HCT116 (cell line): ENCODE measurements around the gene CSNK1D. TPM values are rescaled to one million over a fixed set of nuclear protein-coding genes. Genes with fewer than 3 reads are reported as not detected.

Experiments used
- ATAC-seq: fragments of 200-7000 bp; cut with Tn5 transposase; 2 replicates; pipeline ENCODE4 v1.9.1; 2020; ENCODE audit warnings: mild to moderate bottlenecking, moderate library complexity
- BruUV-seq: library from RNA; stranded (reverse); fragments of 400-500 nt; replicated peaks from 2 replicates; lab custom pipeline; 2021; lab: Mats Ljungman, UMichigan
- CTCF ChIA-PET: fragments of 300-600 bp; sonication (Branson Sonifier 250); formaldehyde crosslinking; loops from one replicate; lab custom pipeline; 2021; ENCODE audit warnings: antibody characterized with exemption; lab: Charles Lee
- POLR2A ChIA-PET: fragments of 300-600, 350-600 bp; sonication (Branson Sonifier 250); formaldehyde crosslinking; loops from one replicate; lab custom pipeline; 2021; ENCODE audit warnings: antibody characterized with exemption; lab: Charles Lee
- RAD21 ChIA-PET, 2 experiments: fragments of 300-600 bp; sonication (Branson Sonifier 250); formaldehyde crosslinking; loops; one replicate each; lab custom pipeline; 2023; ENCODE audit warnings: low total read pairs in 2 of 2; ENCODE audit not compliant: uncharacterized antibody in 2 of 2, unreplicated experiment in 2 of 2, low non-redundant PET in 1 of 2; lab: Charles Lee
- DNase-seq: peaks from one replicate; pipeline ENCODE4 v3.0.0-alpha.2; 2010; ENCODE audit warnings: low read depth, low spot score
- H2AFZ ChIP-seq: fragments of 200-600 bp; shearing (Covaris generic), sonication (generic); 2 replicates; pipeline ENCODE4 v1.6.1; 2017; ENCODE audit warnings: low read depth, mixed run types, mixed read lengths, antibody characterized with exemption, low read length; ENCODE audit not compliant: poor library complexity, severe bottlenecking
- H3K27ac ChIP-seq: 2 replicates; pipeline ENCODE4 v1.5.1; 2012; ENCODE audit warnings: low read depth, low read length
- H3K27me3 ChIP-seq: fragments of 200-600 bp; sonication (generic); 2 replicates; pipeline ENCODE4 v1.6.1; 2016; ENCODE audit warnings: mixed run types, low read length, mixed read lengths; ENCODE audit not compliant: insufficient read depth
- H3K36me3 ChIP-seq, 2 experiments: fragments of 200-500 bp in 1 of 2; fragments of 200-600 bp in 1 of 2; sonication (Bioruptor generic) in 1 of 2; sonication (generic) in 1 of 2; 2 replicates each; pipeline versions ENCODE4 v1.5.1 to v1.6.1; 2014 to 2016; ENCODE audit warnings: low read length in 2 of 2, inconsistent platforms in 1 of 2, mixed read lengths in 1 of 2, mixed run types in 1 of 2; ENCODE audit not compliant: insufficient read depth in 2 of 2, control insufficient read depth in 1 of 2
- H3K4me1 ChIP-seq, 2 experiments: fragments of 200-600 bp in 1 of 2; sonication (generic) in 1 of 2; 2 replicates each; pipeline versions ENCODE4 v1.5.1 to v1.6.1; 2012 to 2017; ENCODE audit warnings: low read length in 2 of 2, inconsistent platforms in 1 of 2, mild to moderate bottlenecking in 1 of 2, mixed read lengths in 1 of 2, mixed run types in 1 of 2, moderate library complexity in 1 of 2; ENCODE audit not compliant: insufficient read depth in 2 of 2, control insufficient read depth in 1 of 2
- H3K4me2 ChIP-seq: fragments of 200-600 bp; sonication (generic); 2 replicates; pipeline ENCODE4 v1.6.1; 2017; ENCODE audit warnings: mixed run types, low read length, mixed read lengths
- H3K4me3 ChIP-seq, 2 experiments: fragments of 200-600 bp in 1 of 2; sonication (generic) in 1 of 2; replicated peaks in 1 of 2; 2 replicates each; pipeline ENCODE4 v1.5.1; 2011 to 2016; ENCODE audit warnings: low read length in 2 of 2, control low read depth in 1 of 2, low read depth in 1 of 2, mild to moderate bottlenecking in 1 of 2, mixed read lengths in 1 of 2, mixed run types in 1 of 2
- H3K79me2 ChIP-seq: fragments of 200-600 bp; sonication (generic); 2 replicates; pipeline ENCODE4 v1.6.1; 2017; ENCODE audit warnings: mild to moderate bottlenecking, mixed run types, low read length, moderate library complexity, mixed read lengths; ENCODE audit not compliant: insufficient read depth
- H3K9ac ChIP-seq: fragments of 200-600 bp; sonication (generic); 2 replicates; pipeline ENCODE4 v1.6.1; 2016; ENCODE audit warnings: low read length, mixed read lengths
- H3K9me2 ChIP-seq: fragments of 200-600 bp; sonication (generic), shearing (Covaris generic); 2 replicates; pipeline ENCODE4 v1.6.1; 2017; ENCODE audit warnings: mixed run types, mild to moderate bottlenecking, moderate library complexity; ENCODE audit not compliant: insufficient read depth
- H3K9me3 ChIP-seq, 2 experiments: fragments of 200-500 bp in 1 of 2; fragments of 200-600 bp in 1 of 2; sonication (Bioruptor generic) in 1 of 2; sonication (generic) in 1 of 2; 2 replicates each; pipeline ENCODE4 v1.6.1; 2014 to 2017; ENCODE audit warnings: low read length in 2 of 2, mixed read lengths in 2 of 2, inconsistent platforms in 1 of 2, low read depth in 1 of 2, mild to moderate bottlenecking in 1 of 2, mixed run types in 1 of 2, moderate library complexity in 1 of 2; ENCODE audit not compliant: control insufficient read depth in 1 of 2, insufficient read depth in 1 of 2
- H4K20me1 ChIP-seq: fragments of 200-600 bp; sonication (generic), shearing (Covaris generic); 2 replicates; pipeline ENCODE4 v1.6.1; 2017; ENCODE audit warnings: mixed run types, mild to moderate bottlenecking, moderate library complexity; ENCODE audit not compliant: insufficient read depth
- ATF3 ChIP-seq: IDR thresholded peaks from 2 replicates; pipeline ENCODE4 v1.6.1; 2012
- CBX3 ChIP-seq: IDR thresholded peaks from 2 replicates; pipeline ENCODE4 v1.6.1; 2012; ENCODE audit warnings: low read depth
- CEBPB ChIP-seq: IDR thresholded peaks from 2 replicates; pipeline ENCODE4 v1.6.1; 2012; ENCODE audit warnings: low read depth
- EGR1 ChIP-seq: IDR thresholded peaks from 2 replicates; pipeline ENCODE4 v1.6.1; 2012; ENCODE audit warnings: low read depth
- ELF1 ChIP-seq: IDR thresholded peaks from 2 replicates; pipeline ENCODE4 v1.6.1; 2012; ENCODE audit warnings: low read depth, borderline replicate concordance
- EZH2 ChIP-seq: fragments of 200-600 bp; sonication (generic); IDR thresholded peaks from 2 replicates; pipeline ENCODE4 v1.6.1; 2017; ENCODE audit warnings: antibody characterized with exemption, mixed run types
- JUND ChIP-seq: IDR thresholded peaks from 2 replicates; pipeline ENCODE4 v1.6.1; 2012
- RAD21 ChIP-seq: IDR thresholded peaks from 2 replicates; pipeline ENCODE4 v1.6.1; 2012; ENCODE audit warnings: low read depth, mild to moderate bottlenecking
- SP1 ChIP-seq: IDR thresholded peaks from 2 replicates; pipeline ENCODE4 v1.6.1; 2012; ENCODE audit warnings: low read depth
- TCF7L2 ChIP-seq: IDR thresholded peaks from 2 replicates; pipeline ENCODE4 v1.7.0; 2011; ENCODE audit warnings: borderline replicate concordance, inconsistent platforms; ENCODE audit not compliant: insufficient read depth, insufficient read length; ENCODE audit errors: extremely low read depth
- YY1 ChIP-seq: IDR thresholded peaks from 2 replicates; pipeline ENCODE4 v1.6.1; 2011; ENCODE audit warnings: low read length, low read depth, moderate library complexity, mild to moderate bottlenecking; ENCODE audit not compliant: insufficient replicate concordance; ENCODE audit errors: extremely low read depth
- intact Hi-C: fragments of 100-400 bp; cut with micrococcal nuclease; formaldehyde crosslinking; loops from 2 replicates; pipeline ENCODE4 v1.10.0; 2022
- total RNA-seq: library from RNA; stranded (reverse); gene quantifications from one replicate; pipeline ENCODE4 v1.2.1, GENCODE V29; 2021; ENCODE audit not compliant: unreplicated experiment
- TF ChIP-seq, protein P1 (sequence below): IDR thresholded peaks from 2 replicates; pipeline ENCODE4 v1.6.1; 2011; ENCODE audit warnings: mild to moderate bottlenecking, low read length, moderate library complexity; ENCODE audit not compliant: insufficient replicate concordance; ENCODE audit errors: extremely low read depth

Gene CSNK1D
- total RNA-seq, 1 experiment from 2014 or later: 176 TPM

- TF ChIP-seq, protein P1, sequence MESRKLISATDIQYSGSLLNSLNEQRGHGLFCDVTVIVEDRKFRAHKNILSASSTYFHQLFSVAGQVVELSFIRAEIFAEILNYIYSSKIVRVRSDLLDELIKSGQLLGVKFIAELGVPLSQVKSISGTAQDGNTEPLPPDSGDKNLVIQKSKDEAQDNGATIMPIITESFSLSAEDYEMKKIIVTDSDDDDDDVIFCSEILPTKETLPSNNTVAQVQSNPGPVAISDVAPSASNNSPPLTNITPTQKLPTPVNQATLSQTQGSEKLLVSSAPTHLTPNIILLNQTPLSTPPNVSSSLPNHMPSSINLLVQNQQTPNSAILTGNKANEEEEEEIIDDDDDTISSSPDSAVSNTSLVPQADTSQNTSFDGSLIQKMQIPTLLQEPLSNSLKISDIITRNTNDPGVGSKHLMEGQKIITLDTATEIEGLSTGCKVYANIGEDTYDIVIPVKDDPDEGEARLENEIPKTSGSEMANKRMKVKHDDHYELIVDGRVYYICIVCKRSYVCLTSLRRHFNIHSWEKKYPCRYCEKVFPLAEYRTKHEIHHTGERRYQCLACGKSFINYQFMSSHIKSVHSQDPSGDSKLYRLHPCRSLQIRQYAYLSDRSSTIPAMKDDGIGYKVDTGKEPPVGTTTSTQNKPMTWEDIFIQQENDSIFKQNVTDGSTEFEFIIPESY: no peak
Observed at GRCh38 chr17:82301916-82302567, 28.5 kb upstream of the CSNK1D start (continued).

DNA sequence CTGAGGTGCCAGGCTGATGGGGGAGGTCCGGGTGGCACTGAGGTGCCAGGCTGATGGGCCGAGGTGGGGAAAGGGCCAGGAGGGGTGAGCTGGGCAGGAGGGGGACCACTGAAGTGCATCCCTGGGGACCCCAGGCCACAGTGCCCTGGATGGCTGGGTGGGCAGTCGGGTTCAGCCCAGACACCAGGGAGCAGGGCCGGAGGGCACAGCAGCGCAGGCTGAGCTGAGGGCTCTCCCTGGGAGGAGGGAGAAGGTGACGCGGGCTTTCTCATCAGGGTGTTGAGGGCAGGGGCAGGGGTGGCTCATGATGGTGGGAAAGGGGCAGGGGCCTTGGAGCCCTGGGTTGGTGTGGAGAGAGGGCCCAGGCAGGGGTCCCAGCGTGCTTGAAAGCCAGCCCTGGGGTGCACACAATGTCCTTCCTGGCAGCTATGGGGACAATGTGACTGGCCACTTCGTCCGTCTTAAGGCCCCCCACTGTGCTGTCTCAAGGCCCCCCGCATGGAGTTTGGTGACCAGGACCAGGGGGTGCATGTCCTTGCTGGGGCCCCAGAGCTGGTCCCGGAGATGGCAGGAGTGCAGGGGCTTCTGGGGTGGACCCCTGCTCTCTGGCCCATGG is 27.9 kb upstream of the CSNK1D start:
- CTCF ChIA-PET: interaction anchor here (0.8 to 1.9 kb wide), 9 partner anchors 9 to 60 kb away, joined by 3 to 6 read pairs (median 4); partner anchors contain the start of gene SECTM1
- peak overlapping the region; percentile 28; the same call in 1 of the 2 replicates for H3K4me2 ChIP-seq

More for the DNA sequence above, 27.9 kb upstream of the CSNK1D start:
- no peaks in the 10 kb centered on the region for H3K36me3 ChIP-seq
- RAD21 ChIA-PET: no interaction called here
- no peak for ATAC-seq
- H3K9me3 ChIP-seq: no peaks in the 10 kb centered on the region
- POLR2A ChIA-PET: interaction anchor here (0.8 to 1.4 kb wide), 5 partner anchors 9 to 60 kb away, joined by 3 to 10 read pairs (median 3); no protein-coding TSS in a partner anchor
- H3K27ac ChIP-seq: peak overlapping the region; percentile 15; the same call in 1 of the 2 replicates
- H3K4me1 ChIP-seq: peaks cover 24 to 53% of the 10 kb centered on the region in 2 experiments
- intact Hi-C loops: loop anchor here (2.0 kb wide), 1 partner anchor 113 kb away; no protein-coding TSS in a partner anchor
- H4K20me1 ChIP-seq: no peaks in the 10 kb centered on the region
- no peaks in the 10 kb centered on the region for H3K27me3 ChIP-seq
- H2AFZ ChIP-seq: no peak overlapping the region
- DNase-seq: no peak
- peak overlapping the region; percentile 17; the same call in 1 of the 2 replicates for H3K9ac ChIP-seq
- TF ChIP-seq RAD21 (no peak), EZH2 (no peak), ELF1 (no peak), ATF3 (no peak), JUND (no peak), YY1 (no peak), SP1 (no peak), CBX3 (no peak), CEBPB (no peak), EGR1 (no peak), TCF7L2 (no peak)
- no peaks in the 10 kb centered on the region for H3K9me2 ChIP-seq
- no peaks in the 10 kb centered on the region for H3K79me2 ChIP-seq
- no peak overlapping the region for H3K4me3 ChIP-seq
- no TSS peak for BruUV-seq
